ENCODE results near the gene SEPTIN5.
A peak's percentile ranks its signal among the peaks of the same experiment; 100 is the strongest.
"Not testable (repeated sequence)": the region's sequence is repeated elsewhere in the genome, so short reads cannot be mapped to it uniquely, and the experiment has no call there.

SEPTIN5 gene

DNA sequence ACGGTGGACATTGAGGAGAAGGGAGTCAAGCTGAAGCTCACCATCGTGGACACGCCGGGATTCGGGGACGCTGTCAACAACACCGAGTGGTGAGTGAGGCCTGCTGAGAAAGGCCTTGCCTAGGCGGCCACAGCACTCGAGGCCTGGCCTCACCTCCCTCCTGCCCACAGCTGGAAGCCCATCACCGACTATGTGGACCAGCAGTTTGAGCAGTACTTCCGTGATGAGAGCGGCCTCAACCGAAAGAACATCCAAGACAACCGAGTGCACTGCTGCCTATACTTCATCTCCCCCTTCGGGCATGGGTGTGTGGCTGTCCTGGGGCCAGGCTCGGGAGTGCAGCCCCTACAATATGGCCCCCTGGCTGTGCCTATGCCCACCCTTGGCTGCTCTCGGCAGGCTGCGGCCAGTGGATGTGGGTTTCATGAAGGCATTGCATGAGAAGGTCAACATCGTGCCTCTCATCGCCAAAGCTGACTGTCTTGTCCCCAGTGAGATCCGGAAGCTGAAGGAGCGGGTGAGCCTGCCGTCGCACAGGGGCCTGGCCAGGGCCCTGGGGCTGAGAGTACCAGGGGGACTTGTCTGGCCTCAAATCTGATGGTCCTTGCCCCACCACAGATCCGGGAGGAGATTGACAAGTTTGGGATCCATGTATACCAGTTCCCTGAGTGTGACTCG lies 6.0 kb downstream of the SEPTIN5 start:
- no peak for DNase-seq (ENCODE audit: low spot score)

DNA sequence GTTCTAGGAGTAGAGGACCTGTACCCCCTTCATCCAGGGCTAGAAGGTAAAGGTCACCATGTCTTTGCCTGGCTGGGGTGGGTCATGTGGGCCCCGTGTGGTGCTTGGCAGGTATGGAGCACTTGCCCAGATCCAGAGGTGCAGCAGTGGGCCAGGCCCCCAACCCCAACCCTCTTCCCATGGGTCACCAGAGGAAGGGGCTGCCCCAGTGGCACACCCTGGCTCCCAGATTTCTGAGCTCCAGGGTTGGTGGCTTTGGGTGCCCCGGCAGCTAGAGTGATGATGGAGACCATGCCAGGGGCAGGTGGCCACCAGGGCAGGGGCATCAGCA lies 6.7 kb downstream of the SEPTIN5 start:
- DNase-seq (ENCODE audit: low spot score): no peak

DNA sequence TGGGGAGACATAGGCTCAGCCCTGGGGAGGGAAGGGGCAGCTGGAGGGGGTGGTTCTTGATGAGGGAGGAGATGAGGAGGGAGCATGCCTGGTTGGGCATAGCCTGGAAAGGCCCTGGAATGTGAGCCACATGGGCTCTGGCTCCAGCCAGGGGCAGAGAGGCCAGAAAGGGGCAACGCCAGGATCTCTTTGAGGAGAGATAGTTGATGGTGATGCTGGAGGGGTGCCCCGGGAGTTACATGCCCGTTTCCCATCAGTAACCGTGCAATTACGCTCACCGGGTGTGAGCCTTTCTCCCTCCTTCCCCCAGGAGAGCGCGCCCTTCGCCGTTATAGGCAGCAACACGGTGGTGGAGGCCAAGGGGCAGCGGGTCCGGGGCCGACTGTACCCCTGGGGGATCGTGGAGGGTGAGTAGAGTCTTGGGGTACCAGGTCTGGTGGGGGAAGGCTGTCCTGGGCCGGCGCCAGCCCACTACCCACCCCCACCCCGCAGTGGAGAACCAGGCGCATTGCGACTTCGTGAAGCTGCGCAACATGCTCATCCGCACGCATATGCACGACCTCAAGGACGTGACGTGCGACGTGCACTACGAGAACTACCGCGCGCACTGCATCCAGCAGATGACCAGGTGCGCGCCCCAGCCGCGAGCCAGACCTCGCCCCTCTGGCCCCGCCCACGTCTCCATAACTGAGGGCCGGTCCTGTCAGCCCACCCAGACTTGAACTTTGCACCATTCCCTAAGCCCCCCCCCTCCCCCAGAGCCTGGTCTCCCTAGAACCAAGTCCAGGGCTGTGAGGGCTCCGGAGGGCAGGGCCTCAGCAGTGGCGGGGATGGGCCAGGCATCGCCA lies 7.3 kb downstream of the SEPTIN5 start:
- DNase-seq (ENCODE audit: low spot score): no peak

DNA sequence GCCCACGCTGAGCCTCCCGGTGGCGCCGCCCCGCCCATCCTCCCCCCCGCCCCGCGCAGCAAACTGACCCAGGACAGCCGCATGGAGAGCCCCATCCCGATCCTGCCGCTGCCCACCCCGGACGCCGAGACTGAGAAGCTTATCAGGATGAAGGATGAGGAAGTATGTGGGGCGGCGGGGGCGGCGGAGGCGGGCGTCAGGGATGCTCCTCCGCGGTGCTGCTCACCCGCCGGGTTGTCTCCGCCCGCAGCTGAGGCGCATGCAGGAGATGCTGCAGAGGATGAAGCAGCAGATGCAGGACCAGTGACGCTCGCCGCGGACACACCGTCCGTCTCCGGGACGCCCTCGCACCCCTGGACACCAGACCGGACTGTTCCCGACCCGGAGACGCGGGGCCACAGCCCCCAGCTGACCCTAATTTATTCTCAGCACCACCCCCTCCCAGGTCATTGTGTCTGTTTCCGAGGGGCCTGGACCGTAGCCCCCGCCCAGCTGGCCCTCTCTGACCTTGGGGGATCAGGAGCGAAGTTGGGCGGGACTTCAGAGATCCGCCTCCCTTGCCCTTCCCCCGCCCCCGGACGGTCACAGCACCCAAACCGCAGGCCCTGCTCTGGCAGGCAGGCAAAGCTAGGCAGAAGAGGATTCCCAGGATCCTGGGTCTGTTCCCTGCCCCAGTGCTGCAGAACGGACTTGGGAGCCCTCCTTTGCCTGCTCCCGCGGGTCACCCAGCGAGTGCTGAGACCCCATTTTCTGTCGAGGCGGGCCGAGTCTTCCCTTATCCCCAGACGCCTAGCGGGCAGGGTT lies 8.1 kb downstream of the SEPTIN5 start:
- no peak for DNase-seq (ENCODE audit: low spot score)

DNA sequence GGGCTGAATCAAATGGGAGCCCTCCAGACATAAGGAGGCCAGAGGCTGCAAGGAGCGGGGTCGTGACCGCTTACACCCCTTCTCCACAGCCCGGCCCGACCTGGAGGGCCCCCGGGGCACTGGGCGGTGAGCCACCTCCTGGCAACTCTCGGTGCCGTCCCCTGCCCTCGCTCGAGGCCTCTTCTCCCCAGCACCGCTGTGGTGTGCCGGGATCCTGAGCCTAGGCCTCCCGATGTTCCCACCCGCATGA lies 8.6 kb downstream of the SEPTIN5 start:
- no peak for DNase-seq (ENCODE audit: low spot score)

DNA sequence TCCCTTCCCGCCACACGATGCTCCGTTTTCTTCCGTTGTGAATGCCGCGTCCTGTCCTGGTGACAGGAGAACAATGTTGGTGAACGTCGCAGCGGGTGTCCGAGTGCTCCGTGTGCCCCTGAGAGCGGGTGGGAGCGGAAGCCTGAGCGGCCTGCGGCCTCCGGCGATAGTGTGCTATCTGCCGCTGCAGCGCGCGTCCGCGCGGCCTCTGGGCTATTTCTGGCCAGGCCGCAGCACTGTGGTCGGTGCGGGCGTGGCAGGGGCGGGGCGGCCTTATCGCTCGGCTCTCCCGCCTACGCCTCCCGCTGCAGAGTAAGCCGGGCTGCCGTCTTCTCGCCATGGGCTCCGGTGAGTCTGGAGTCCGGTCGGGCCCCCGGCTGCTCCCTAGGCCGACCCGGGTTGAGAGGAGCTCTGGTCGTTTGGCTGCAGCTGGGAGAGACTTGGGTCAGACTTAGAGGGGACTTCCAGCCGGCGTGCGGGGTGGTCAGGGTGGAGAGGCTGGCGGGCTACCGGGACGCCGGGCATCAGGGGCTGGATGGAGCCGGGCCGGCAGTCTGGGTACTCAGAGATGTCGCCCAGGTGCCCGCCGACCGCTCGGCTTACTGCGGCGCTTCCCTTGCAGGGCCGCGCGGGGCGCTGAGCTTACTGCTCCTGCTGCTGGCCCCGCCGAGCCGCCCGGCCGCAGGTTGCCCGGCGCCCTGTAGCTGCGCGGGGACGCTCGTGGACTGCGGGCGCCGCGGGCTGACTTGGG lies 9.1 kb downstream of the SEPTIN5 start, which contains the start of gene GP1BB:
GP1BB (plus strand) TSS at position 308 of the 751 bp plus-strand sequence; CDS start at position 339, 31 bp downstream.
- no peak for DNase-seq (ENCODE audit: low spot score)

DNA sequence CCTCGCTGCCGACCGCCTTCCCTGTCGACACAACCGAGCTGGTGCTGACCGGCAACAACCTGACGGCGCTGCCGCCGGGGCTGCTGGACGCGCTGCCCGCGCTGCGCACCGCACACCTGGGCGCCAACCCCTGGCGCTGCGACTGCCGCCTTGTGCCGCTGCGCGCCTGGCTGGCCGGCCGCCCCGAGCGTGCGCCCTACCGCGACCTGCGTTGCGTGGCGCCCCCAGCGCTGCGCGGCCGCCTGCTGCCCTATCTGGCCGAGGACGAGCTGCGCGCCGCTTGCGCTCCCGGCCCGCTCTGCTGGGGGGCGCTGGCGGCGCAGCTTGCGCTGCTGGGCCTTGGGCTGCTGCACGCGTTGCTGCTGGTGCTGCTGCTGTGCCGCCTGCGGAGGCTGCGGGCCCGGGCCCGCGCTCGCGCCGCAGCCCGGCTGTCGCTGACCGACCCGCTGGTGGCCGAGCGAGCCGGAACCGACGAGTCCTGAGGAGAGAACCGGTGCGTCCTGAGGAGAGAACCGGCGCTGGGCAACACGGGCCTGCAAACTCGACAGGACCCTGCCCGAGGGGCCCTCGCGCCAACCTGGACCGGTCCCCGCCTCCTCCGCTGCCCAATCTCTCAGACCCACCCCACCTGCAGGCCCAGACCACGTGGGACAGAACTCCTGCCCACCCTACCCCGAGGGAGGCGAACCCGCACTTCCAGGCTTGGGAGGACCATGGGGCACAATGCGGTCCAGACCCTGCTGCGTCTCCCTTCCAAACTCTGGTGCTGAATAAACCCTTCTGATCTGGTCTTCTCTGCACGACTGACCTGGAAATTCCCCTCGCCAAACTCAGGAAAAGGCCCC lies 9.9 kb downstream of the SEPTIN5 start:
- DNase-seq (ENCODE audit: low spot score): no peak

DNA sequence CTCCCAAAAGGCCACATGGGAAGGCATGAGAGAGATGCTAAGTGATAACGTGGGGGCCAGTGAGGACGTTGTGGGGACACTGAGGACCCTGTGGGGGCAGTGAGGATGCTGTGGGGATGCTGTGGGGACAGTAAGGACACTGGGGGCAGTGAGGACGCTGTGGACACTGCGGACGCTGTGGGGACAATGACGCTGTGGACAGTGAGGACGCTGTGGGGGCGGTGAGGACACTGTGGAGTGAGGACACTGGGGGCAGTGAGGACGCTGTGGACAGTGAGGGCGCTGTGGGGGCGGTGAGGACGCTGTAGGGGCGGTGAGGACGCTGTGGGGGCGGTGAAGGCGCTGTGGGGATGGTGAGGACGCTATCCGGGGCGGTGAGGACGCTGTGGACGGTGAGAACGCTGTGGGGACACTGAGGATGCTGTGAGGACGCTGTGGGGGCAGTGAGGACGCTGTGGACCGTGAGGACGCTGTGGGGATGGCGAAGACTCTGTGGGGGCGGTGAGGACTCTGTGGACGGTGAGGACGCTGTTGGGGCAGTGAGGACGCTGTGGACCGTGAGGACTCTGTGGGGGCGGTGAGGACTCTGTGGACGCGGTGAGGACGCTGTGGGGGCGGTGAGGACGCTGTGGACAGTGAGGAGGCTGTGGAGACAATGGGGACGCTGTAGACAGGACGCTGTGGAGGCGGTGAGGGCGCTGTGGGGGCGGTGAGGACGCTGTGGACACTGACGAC lies 10.8 kb downstream of the SEPTIN5 start:
- no peak for DNase-seq (ENCODE audit: low spot score)

DNA sequence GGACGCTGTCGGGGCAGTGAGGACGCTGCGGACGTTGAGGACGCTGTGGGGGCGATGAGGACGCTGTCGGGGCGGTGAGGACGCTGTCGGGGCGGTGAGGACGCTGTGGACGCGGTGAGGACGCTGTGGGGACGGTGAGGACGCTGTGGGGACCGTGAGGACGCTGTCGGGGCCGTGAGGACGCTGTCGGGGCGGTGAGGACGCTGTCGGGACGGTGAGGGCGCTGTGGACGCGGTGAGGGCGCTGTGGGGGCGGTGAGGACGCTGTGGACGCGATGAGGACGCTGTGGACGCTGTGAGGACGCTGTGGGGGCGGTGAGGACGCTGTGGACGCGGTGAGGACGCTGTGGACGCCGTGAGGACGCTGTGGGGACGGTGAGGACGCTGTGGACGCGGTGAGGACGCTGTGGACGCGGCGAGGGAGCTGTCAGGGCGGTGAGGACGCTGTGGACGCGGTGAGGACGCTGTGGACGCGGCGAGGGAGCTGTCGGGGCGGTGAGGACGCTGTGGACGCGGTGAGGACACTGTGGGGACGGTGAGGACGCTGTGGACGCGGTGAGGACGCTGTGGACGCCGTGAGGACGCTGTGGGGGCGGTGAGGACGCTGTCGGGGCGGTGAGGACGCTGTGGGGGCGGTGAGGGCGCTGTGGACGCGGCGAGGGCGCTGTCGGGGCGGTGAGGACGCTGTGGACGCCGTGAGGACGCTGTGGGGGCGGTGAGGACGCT lies 11.9 kb downstream of the SEPTIN5 start:
- DNase-seq (ENCODE audit: low spot score): not testable (repeated sequence)

DNA sequence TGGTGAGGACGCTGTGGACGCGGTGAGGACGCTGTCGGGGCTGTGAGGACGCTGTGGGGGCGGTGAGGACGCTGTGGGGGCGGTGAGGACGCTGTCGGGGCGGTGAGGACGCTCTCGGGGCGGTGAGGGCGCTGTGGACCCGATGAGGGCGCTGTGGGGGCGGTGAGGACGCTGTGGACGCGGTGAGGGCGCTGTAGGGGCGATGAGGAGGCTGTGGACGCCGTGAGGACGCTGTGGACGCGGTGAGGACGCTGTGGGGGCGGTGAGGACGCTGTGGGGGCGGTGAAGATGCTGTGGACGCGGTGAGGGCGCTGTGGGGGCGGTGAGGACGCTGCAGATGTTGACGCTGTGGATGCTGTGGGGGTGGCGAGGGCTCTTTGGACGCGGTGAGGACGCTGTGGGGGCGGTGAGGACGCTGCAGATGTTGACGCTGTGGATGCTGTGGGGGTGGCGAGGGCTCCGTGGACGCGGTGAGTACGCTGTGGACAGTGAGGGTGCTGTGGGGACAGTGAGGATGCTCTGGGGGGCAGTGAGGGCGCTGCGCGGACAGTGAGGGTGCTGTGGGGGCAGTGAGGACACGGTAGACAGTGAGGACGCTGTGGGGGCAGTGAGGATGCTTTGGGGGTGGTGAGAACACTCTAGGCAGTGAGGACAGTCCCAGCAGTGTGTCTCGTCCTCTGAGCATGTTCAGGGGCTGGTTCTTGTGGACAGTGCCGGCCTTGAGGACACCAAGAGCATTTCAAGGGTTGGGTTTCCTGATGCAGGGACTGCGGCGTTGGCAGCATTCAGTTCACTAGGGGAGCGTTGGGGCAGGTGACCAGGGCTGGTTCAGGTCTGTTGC lies 13.2 kb downstream of the SEPTIN5 start:
- DNase-seq (ENCODE audit: low spot score): no peak

DNA sequence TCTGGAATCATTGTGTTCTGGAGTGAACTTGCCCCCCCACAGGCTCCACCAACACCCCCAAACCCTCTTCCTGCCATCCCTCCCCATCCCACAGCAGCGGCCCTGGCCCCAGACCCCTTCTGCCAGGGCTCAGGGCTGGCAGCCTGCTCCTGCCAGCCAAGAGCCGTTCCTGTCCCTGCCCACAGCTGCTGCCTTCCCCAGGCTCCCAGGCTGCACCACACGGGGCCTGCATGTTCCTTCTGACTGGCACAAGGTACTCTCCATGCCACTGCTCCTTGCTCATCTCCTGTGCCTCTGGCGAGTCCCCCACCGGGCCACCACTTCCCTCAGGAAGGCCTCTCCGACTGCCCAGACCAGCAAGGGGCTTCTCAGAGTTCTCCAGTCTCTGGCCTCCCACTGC lies 14.0 kb downstream of the SEPTIN5 start:
- DNase-seq (ENCODE audit: low spot score): no peak

DNA sequence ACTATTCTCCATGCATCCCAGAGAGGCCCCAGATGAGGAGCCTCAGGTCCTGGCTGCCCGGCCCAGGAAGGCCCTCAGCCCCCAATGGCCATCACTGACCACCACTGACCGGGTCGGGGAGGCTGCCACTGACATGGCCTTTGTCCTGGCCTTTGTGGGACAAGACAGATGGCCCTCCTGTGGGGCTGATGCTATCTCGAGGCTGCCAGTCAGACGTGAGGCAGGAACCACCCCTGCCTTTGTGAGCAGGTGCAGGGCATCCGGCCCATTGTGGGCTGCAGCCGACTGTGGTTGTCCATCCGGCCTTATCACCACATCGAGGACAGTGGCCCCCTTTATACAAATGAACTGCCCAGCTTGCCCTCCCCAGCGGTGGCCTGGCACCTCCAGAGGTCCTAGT lies 14.5 kb downstream of the SEPTIN5 start:
- DNase-seq (ENCODE audit: low spot score): no peak

DNA sequence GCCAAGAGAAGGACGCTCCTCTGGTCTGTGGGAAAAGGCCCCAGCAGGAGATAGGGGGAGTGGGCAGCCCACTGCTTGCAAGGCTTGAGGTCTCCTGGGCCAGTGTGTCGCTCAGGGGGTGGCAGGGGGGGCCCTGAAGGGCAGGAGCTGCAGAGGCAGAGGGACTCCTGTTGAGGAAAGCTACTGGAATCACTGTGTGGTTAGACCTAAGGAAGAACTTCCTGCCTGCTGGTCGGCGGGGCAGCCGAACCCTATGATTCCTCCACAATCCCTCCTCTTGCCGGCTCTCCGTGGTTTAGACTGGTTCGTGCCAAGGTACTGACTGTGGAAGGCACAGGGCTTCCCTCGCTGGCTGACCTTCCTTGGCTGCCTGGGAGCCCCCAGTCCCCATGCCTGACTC lies 15.2 kb downstream of the SEPTIN5 start:
- no peak for DNase-seq (ENCODE audit: low spot score)

DNA sequence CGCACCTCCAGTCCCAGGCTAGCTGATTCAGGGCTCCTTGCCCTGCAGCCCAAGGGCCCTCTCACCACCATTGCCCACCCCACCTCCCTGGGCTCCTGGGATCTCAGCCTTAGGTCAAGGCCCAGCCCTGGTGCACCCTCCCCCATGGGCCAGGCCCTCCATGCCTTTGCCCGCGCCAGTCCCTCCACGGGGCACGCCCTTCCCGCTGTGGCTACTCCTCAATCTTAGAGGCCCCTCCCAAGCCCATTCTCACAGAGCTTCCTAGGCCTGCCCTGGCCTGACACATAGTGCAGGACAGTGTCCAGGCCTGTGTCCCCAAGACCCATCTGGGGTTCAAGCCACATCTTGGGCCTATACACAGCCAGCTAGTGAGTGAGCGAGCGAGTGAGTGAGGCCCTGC lies 15.9 kb downstream of the SEPTIN5 start:
- DNase-seq (ENCODE audit: low spot score): no peak

DNA sequence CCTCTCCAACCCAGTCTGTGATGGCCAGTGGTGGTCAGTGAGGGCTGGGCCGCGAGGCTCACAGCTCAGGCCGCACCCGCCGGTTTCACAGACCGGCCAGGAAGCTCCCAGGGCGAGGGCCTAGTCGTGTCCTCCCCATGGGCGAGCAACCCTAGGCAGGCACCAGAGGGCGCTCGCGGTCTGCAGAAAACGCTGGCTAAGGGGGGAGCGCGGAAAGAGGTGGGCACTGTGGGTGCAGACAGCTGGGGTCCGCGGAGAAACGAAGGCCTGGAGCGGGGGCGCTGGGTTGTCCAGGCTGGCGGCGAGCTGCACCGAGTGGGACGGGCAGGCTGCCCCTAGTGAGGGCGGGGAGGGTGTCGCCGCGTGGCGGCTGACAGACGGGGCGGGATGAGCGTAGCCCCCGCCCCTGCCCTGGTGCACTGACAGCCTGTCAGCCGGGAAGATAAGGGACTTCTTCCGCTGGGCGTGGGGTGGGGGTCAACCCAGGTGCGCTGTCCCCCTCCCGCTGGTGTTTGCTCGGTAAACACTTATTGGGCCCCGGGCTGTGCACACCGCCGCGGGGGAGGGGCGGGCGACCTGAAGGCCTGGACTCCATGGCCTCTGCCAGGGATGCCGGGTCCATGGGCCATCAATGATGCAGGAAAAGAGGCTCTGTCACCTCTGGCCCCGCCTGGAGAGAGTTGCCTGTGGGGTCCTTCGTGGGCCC lies 16.5 kb downstream of the SEPTIN5 start:
- DNase-seq (ENCODE audit: low spot score): peak; percentile 83

DNA sequence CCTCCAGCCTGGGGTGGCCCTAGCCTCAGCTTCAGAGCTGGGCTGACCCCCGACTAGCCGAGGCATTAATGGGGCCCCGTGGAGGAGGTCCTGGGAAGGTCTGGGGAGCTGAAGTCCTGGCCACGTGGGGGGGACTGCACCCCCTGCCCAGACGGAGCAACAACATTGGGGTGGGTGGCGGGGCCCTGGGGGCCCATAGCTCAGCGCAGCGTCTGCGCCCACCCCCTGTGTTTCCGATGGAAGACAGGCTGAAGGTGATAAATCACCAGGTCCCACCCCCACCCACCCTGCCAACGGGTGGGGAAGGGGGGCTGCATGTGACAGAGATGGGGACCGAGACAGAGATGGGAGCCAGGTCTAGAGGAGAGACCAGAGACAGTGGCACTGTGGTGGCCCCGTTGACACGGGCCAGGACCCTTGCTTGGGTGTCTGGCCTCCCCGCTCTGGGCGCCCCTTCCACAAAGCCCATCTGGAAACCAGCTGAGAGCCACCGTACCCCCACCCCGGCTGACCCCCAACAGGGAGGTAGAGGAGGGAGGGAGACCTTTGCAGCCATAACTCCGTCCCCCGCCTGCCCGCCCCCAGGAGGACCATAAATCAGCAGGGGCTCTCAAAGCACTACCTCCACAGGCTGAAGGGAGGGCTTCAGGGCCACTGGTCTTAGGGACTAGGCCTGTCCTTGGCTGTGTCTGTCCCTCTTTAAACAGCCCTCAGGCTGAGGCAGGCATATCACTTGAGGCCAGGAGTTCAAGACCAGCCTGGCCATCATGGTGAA lies 17.2 kb downstream of the SEPTIN5 start:
- no peak for DNase-seq (ENCODE audit: low spot score)

DNA sequence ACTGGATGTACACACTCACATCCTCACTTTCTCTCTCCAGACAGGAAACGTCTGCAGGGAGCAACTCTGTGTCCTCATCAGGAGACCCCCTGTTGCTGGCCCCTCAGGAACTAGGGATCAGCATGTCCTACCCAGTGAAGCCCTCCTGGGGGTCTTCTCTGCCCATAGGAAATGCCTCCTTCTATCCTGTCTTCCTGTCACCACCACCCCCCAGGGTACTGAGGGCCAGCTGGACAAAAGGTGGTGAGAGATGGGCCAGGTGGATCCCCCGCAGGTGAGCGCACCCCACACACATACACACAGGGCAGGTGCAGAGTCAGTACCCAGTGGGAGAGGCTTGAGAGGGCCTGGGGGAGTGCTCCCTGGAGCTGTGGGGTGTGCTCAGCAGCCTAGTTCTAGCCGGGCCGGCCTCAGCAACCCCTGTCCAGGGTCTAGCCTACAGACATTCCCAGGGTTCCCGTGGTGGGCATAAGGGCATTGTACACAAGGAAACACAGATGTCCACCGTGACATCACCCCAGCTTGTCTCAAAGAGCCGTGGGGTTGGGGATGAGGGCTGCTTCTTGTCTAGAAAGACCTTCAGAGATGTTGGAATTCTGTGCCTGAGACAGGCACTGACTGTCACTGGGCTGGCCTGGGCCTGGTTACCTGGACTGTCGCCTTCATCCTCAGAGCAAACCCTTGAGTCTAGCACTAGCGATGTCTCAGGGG lies 18.3 kb downstream of the SEPTIN5 start:
- DNase-seq (ENCODE audit: low spot score): no peak
